ENCODE results near the gene LRRC73.

Gene LRRC73

DNA sequence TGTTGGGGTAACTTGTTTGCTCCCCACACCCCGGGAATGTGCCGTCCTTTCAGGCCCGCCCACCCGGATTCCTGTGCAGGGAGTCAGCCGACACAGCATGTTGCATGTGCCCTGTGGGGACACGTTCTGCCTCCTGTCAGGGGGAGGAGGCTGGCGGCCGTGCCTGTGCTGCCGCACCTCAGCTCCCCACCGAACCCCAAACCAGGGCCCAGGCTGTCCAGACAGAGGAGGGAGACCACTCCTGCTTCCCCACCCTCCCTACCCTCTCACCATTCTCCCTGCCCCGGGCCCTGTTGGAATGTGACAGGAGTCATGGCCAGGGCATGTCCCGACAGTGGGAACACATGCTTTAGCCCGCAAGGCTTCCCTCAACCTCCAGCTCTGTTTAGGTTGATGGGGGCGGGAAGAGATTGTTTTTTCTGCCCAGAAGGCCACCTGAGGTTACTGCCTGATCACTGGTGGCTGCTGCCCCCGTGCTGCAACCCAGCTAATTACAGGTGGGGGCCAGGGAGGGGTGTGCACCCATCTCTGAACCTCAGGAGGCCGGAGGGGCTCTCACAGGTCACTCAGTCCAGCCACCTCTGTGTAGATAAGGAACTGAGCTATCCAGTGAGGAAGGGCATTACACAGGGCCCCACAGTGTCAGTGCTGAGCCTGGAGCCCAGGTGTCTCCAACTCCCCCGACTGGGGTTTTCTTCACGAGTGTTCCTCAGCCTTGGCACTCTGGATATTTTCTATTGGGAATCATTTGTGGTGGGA is 13.6 kb downstream of the LRRC73 start:
- DNase-seq (ENCODE audit: insufficient read length, low spot score) (peak; percentile 70), FAIRE-seq (no peak)
- TF ChIP-seq, protein P1, sequence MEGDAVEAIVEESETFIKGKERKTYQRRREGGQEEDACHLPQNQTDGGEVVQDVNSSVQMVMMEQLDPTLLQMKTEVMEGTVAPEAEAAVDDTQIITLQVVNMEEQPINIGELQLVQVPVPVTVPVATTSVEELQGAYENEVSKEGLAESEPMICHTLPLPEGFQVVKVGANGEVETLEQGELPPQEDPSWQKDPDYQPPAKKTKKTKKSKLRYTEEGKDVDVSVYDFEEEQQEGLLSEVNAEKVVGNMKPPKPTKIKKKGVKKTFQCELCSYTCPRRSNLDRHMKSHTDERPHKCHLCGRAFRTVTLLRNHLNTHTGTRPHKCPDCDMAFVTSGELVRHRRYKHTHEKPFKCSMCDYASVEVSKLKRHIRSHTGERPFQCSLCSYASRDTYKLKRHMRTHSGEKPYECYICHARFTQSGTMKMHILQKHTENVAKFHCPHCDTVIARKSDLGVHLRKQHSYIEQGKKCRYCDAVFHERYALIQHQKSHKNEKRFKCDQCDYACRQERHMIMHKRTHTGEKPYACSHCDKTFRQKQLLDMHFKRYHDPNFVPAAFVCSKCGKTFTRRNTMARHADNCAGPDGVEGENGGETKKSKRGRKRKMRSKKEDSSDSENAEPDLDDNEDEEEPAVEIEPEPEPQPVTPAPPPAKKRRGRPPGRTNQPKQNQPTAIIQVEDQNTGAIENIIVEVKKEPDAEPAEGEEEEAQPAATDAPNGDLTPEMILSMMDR (IDR thresholded peaks at IDR 0.05; ENCODE audit: insufficient read depth, missing control alignments) = peak; percentile 32

DNA sequence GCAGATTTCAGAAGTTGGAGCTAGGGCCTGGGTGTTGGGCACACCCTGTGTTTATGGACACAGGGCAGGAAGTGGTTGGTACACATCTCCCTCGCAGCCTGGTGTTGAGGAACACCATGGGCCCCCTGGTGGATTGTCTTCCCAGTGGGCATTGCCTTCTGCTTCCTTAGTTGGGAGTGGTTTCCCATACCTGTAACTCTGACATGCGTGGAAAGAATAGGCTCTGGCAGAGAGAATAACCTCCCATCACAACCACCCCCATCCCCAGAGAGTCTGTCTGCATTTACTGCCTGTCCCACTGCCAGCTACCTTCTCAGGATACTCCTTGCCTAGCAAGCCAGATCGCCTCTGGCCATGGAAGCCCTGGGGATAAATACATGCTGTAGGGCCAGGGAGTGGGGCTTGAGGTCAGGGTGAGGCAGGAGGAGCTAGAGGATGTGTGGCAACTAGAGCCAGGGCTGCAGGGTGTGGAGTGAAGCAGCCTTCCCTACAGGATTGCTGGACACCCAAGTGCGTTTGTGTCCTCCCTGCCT is 14.7 kb downstream of the LRRC73 start:
- FAIRE-seq (no peak), DNase-seq (ENCODE audit: insufficient read length, low spot score) (no peak)
- TF ChIP-seq, protein P1 (IDR thresholded peaks at IDR 0.05; ENCODE audit: insufficient read depth, missing control alignments) = peak; percentile 4

DNA sequence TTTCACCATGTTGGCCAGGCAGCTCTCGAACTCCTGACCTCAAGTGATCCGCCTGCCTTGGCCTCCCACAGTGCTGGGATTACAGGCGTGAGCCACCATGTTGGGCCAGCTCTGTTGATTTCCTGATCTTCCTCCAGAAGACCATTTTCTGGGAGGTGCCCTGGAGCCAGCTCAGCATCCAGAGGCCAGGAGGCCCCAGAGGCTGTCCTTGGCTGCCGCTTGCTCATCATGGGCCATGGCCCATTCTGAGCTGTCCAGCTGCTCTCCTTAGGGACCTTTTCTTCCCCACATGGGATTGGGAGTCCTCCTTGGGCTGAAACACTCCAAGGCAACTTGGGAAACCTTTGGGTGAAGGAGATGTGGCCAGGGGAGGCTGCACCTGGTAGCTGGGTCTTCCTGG is 15.4 kb downstream of the LRRC73 start:
- DNase-seq (ENCODE audit: insufficient read length, low spot score) = no peak
- TF ChIP-seq, protein P1 (IDR thresholded peaks at IDR 0.05; ENCODE audit: insufficient read depth, missing control alignments) = no peak
- FAIRE-seq = no peak

DNA sequence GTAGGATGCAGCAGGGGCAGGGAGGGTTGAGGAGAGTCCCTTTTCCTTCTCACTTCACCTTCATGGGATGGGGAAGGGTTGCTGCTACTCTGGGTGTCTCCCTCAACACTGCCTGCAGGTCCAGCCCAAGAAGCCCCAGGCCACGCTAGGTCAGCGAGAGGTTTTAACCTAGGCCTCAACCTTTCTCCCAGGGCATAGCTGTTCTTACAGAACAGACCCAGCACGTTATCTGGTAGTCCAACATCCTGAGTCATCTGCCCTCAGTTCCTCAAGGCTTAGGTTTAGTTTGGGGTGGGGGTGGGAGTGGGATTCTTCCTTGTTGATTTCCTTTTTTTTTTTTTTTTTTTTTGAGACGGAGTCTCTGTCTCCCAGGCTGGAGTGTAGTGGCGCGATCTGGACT is 15.8 kb downstream of the LRRC73 start:
- TF ChIP-seq, protein P1 (IDR thresholded peaks at IDR 0.05; ENCODE audit: insufficient read depth, missing control alignments) = no peak
- FAIRE-seq (no peak), DNase-seq (ENCODE audit: insufficient read length, low spot score) (no peak)

DNA sequence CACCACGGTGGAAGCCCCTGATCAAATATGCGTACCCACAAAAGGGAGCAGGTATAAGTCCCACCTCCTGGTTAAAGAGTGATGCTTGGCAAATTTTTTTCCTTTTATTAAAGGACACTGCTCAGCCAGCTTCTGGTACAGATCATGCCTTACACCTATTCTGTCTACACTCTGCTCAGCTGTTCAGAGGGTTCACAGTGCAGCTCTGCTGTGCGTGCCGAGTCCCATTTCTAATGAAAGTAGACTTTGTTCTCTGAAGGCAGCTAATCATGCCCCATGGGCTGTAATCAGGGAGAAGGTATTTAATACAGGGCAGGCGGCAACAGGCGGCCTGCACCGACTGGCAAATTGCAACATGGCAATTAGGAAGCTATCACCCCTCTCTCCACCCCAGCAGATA is 16.3 kb downstream of the LRRC73 start:
- no peak for FAIRE-seq
- TF ChIP-seq, protein P1 (IDR thresholded peaks at IDR 0.05; ENCODE audit: insufficient read depth, missing control alignments) = no peak
- no peak for DNase-seq (ENCODE audit: insufficient read length, low spot score)

DNA sequence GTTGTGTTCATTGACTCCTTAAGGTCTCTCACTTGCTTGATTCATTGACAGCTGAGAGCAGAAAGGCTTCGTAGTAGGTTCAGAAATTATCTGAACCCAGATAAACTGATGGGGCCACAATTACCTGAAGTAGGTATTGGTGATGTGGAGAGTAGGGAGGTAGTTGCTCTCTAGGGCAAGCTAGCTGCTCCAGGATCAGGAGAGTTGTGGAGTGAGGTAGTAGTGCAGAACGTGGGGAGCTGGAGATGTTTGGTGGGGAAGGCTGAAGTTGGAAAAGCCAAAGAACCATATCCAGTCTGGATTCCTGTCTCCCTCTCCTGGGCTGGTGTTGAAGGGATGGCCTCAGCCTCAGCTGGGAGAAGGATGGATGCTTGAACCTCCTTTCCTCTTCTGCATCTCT is 16.9 kb downstream of the LRRC73 start:
- DNase-seq (ENCODE audit: insufficient read length, low spot score) = no peak
- FAIRE-seq = no peak
- TF ChIP-seq, protein P1 (IDR thresholded peaks at IDR 0.05; ENCODE audit: insufficient read depth, missing control alignments) = no peak

DNA sequence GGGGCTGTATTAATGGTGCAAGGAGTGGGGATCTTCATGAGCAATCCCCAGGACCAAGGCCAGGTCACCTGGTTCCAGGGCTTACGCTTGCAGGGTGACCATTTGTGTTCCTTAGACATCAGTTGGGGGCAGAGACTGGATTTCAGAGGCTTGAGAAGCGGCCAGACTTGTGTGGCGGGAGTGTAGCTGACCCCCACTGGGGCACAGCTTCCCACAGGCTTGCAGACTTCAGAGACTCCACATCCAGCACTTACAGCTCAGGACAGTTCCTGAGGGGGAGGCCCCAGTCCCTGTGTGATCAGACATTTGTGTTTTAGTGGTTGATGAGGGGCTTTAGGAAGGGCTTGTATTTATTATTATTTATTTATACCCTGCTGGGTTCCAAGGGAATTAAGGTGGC is 17.5 kb downstream of the LRRC73 start:
- DNase-seq (ENCODE audit: insufficient read length, low spot score) = no peak
- TF ChIP-seq, protein P1 (IDR thresholded peaks at IDR 0.05; ENCODE audit: insufficient read depth, missing control alignments) = no peak
- no peak for FAIRE-seq

Data from D721Med (cell line).